HepG2 (cell line): ENCODE results near the gene TMEM11. TPM values are rescaled to one million over a fixed set of nuclear protein-coding genes. Genes with fewer than 3 reads are reported as not detected.

ENCODE experiments used
- ATAC-seq: fragments of 200-7000 bp; cut with Tn5 transposase; 3 replicates; pipeline ENCODE4 v1.9.1; 2020; ENCODE audit warnings: mild to moderate bottlenecking, moderate library complexity
- BruUV-seq: library from RNA; stranded (reverse); fragments of 400-500 nt; replicated peaks from 2 replicates; lab custom pipeline; 2021; lab: Mats Ljungman, UMichigan
- CTCF ChIA-PET: fragments of 300-600 bp; formaldehyde crosslinking; extraction: SDS; loops from one replicate; lab custom pipeline; 2021; ENCODE audit warnings: low total read pairs, inconsistent platforms, low intra/inter-chr PET ratio; lab: Yijun Ruan, JAX
- POLR2A ChIA-PET: fragments of 350-600 bp; sonication (Branson Sonifier 250); formaldehyde crosslinking; loops from one replicate; lab custom pipeline; 2020; ENCODE audit warnings: antibody characterized with exemption, inconsistent platforms; lab: Yijun Ruan, JAX
- DNase-seq: peaks from one replicate; pipeline ENCODE4 v3.0.0-alpha.2; 2015; ENCODE audit warnings: low spot score
- FAIRE-seq: peaks from 3 replicates; lab custom pipeline; 2011; peaks lifted over from hg19 to GRCh38; lab: Jason Lieb, UNC
- H2AFZ ChIP-seq: one replicate; pipeline ENCODE4 v1.6.1; 2011; ENCODE audit warnings: low read length, inconsistent platforms
- H3K27ac ChIP-seq: fragments of 300-600 bp; 3 replicates; pipeline ENCODE4 v1.8.0; 2011; ENCODE audit warnings: mixed run types, mild to moderate bottlenecking, mixed read lengths, low read length, inconsistent platforms; ENCODE audit not compliant: insufficient read depth; ENCODE audit errors: extremely low read length
- H3K27me3 ChIP-seq, 2 experiments: fragments of 200-600 bp in 1 of 2; 2 replicates in 1 of 2; 3 replicates in 1 of 2; pipeline versions ENCODE4 v1.6.0 to v1.8.0; 2011; ENCODE audit warnings: low read length in 2 of 2, mild to moderate bottlenecking in 2 of 2, moderate library complexity in 2 of 2, inconsistent platforms in 1 of 2; ENCODE audit not compliant: insufficient read depth in 2 of 2, control insufficient read depth in 1 of 2
- H3K36me3 ChIP-seq, 2 experiments: fragments of 200-600 bp in 1 of 2; replicated peaks in 1 of 2; 2 replicates in 1 of 2; 3 replicates in 1 of 2; pipeline versions ENCODE4 v1.5.1 to v1.8.0; 2011; ENCODE audit warnings: low read length in 2 of 2, inconsistent platforms in 1 of 2; ENCODE audit not compliant: insufficient read depth in 2 of 2, control insufficient read depth in 1 of 2
- H3K4me1 ChIP-seq: 2 replicates; pipeline ENCODE4 v1.5.1; 2012; ENCODE audit warnings: low read length, inconsistent platforms; ENCODE audit not compliant: insufficient read depth
- H3K4me2 ChIP-seq: 2 replicates; pipeline ENCODE4 v1.6.0; 2011; ENCODE audit warnings: low read depth, low read length, inconsistent platforms
- H3K4me3 ChIP-seq, 3 experiments: fragments of 200-600 bp in 1 of 3; sonication (generic), shearing (Covaris generic) in 1 of 3; replicated peaks in 1 of 3; 2 replicates each; pipeline ENCODE4 v1.5.1; 2011 to 2016; ENCODE audit warnings: low read length in 3 of 3, inconsistent platforms in 2 of 3, low read depth in 2 of 3, mild to moderate bottlenecking in 2 of 3, control low read depth in 1 of 3, mixed read lengths in 1 of 3; ENCODE audit not compliant: insufficient read depth in 1 of 3
- H3K79me2 ChIP-seq: one replicate; pipeline ENCODE4 v1.6.1; 2011; ENCODE audit warnings: low read length, inconsistent platforms; ENCODE audit not compliant: insufficient read depth
- H3K9ac ChIP-seq: 2 replicates; pipeline ENCODE4 v1.6.0; 2011; ENCODE audit warnings: mild to moderate bottlenecking, low read depth, low read length, inconsistent platforms; ENCODE audit not compliant: insufficient read depth
- H3K9me3 ChIP-seq: 2 replicates; pipeline ENCODE4 v1.5.1; 2012; ENCODE audit warnings: mild to moderate bottlenecking, low read length
- H4K20me1 ChIP-seq: 2 replicates; pipeline ENCODE4 v1.6.0; 2011; ENCODE audit warnings: inconsistent platforms, mild to moderate bottlenecking, low read length, moderate library complexity; ENCODE audit not compliant: insufficient read depth
- ARID2 ChIP-seq: sonication (generic); formaldehyde crosslinking; IDR thresholded peaks from 2 replicates; pipeline ENCODE4 v1.8.1; 2022; ENCODE audit warnings: mild to moderate bottlenecking, missing genetic modification reagents, borderline replicate concordance
- ATF1 ChIP-seq: IDR thresholded peaks from 2 replicates; pipeline ENCODE4 v1.6.1; 2016; ENCODE audit warnings: mild to moderate bottlenecking, control low read depth
- DBP ChIP-seq: sonication (generic); formaldehyde crosslinking; IDR thresholded peaks from 2 replicates; pipeline ENCODE4 v1.4.0; 2020; ENCODE audit warnings: missing genetic modification reagents; ENCODE audit errors: not compliant biosample characterization
- FOXK2 ChIP-seq: fragments of 450-650 bp; IDR thresholded peaks from 2 replicates; pipeline ENCODE4 v1.6.1; 2016
- MIER3 ChIP-seq: IDR thresholded peaks from 2 replicates; pipeline ENCODE4 v1.6.1; 2016; ENCODE audit warnings: missing compliant biosample characterization, borderline replicate concordance
- NFIC ChIP-seq: IDR thresholded peaks from 2 replicates; pipeline ENCODE4 v1.6.1; 2012; ENCODE audit warnings: mild to moderate bottlenecking, low read length, inconsistent platforms
- SNAI1 ChIP-seq: sonication (generic); formaldehyde crosslinking; IDR thresholded peaks from 2 replicates; pipeline ENCODE4 v1.5.0; 2020; ENCODE audit warnings: mild to moderate bottlenecking, missing genetic modification reagents, borderline replicate concordance
- TRIM22 ChIP-seq: fragments of 450-650 bp; IDR thresholded peaks from 2 replicates; pipeline ENCODE4 v1.6.1; 2017
- TRIM24 ChIP-seq: sonication (generic); formaldehyde crosslinking; IDR thresholded peaks from 2 replicates; pipeline ENCODE4 v1.8.0; 2022; ENCODE audit warnings: mild to moderate bottlenecking, missing genetic modification reagents
- ZNF160 ChIP-seq: sonication (generic); formaldehyde crosslinking; IDR thresholded peaks from 2 replicates; pipeline ENCODE4 v1.8.0; 2022; ENCODE audit warnings: mild to moderate bottlenecking, inconsistent platforms, missing genetic modification reagents
- ZNF343 ChIP-seq: sonication (generic); formaldehyde crosslinking; IDR thresholded peaks from 2 replicates; pipeline ENCODE4 v1.4.0; 2020; ENCODE audit warnings: mild to moderate bottlenecking, missing genetic modification reagents
- ZNF567 ChIP-seq: sonication (generic); formaldehyde crosslinking; IDR thresholded peaks from 2 replicates; pipeline ENCODE4 v1.8.1; 2023; ENCODE audit warnings: mild to moderate bottlenecking, missing genetic modification reagents, borderline replicate concordance
- ZNF761 ChIP-seq: sonication (generic); formaldehyde crosslinking; conservative IDR thresholded peaks from 2 replicates; pipeline ENCODE4 v1.4.0; 2020; ENCODE audit warnings: mild to moderate bottlenecking, missing genetic modification reagents
- ZNF879 ChIP-seq: sonication (generic); formaldehyde crosslinking; IDR thresholded peaks from 2 replicates; pipeline ENCODE4 v1.8.1; 2023; ENCODE audit warnings: missing genetic modification reagents
- ZSCAN22 ChIP-seq: sonication (generic); formaldehyde crosslinking; IDR thresholded peaks from 2 replicates; pipeline ENCODE4 v1.4.0; 2020; ENCODE audit warnings: mild to moderate bottlenecking, missing genetic modification reagents
- WGBS: methylation state at CpG from one replicate; pipeline ENCODE4 v1.1.6; 2017; ENCODE audit warnings: low lambda C conversion rate; 5-methylcytosine and 5-hydroxymethylcytosine counted together
- in situ Hi-C: cut with HindIII; loops from 2 replicates; pipeline ENCODE4 v1.10.0; 2017; ENCODE audit warnings: low pct_unique_long_range_greater_than_20kb; ENCODE audit not compliant: extremely low pct_ligation_motif_present
- intact Hi-C: fragments of 100-400 bp; cut with micrococcal nuclease; formaldehyde crosslinking; loops from one replicate; pipeline ENCODE4 v1.10.0; 2022; ENCODE audit not compliant: unreplicated experiment
- polyA plus RNA-seq, 8 experiments: library from polyadenylated mRNA; depleted of rRNA in 3 of 8; stranded (reverse) in 7 of 8; unstranded in 1 of 8; fragments of >200 nt; fragmentation: Illumina TruSeq in 4 of 8; extraction: Trizol in 4 of 8; gene quantifications; 2 replicates each; pipeline versions ENCODE4 v1.2.1 to v1.2.3, GENCODE V29; 2011 to 2016; ENCODE audit warnings: low read depth in 4 of 8, missing spikeins in 1 of 8, mixed read lengths in 1 of 8; ENCODE audit not compliant: insufficient read depth in 1 of 8
- total RNA-seq, 5 experiments: library from RNA; depleted of rRNA; stranded (reverse); fragments of >200 nt; fragmentation: Illumina TruSeq; extraction: Trizol; gene quantifications; 2 replicates each; pipeline ENCODE4 v1.2.3, GENCODE V29; 2016; ENCODE audit warnings: low read depth in 1 of 5
- TF ChIP-seq, protein P1 (sequence below): sonication (generic); formaldehyde crosslinking; IDR thresholded peaks from 2 replicates; pipeline ENCODE4 v1.9.0; 2021; ENCODE audit warnings: missing genetic modification reagents, borderline replicate concordance
- TF ChIP-seq, protein P2 (sequence below): sonication (generic); formaldehyde crosslinking; IDR thresholded peaks from 2 replicates; pipeline ENCODE4 v1.4.0; 2020; ENCODE audit warnings: missing genetic modification reagents, borderline replicate concordance

Gene TMEM11
- total and polyA plus RNA-seq, 2 of the 13 experiments (the other 11 are each of a cell fraction or from before 2014, with no cell fraction given) = 18.7 to 35.0 TPM

DNA sequence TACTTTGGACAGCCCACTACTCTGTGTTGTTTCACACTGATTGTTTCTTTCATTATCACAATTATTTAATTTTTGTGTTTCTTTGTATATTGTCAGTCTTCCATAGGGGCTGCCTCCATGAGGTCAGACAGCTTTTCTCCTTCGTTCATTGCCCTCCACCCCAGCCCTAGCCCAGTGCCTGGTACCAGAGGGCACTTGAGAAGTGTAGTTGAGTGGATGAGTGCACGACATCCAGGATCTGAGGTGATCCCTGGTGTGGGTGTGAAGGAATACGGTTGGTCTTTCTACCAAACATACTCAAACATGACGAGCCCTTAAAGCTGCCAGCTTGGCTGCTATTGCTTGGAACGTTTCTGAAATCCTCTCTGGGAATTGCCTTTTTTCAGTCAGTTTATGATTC lies 49.3 kb downstream of the TMEM11 start (continued):
- TF ChIP-seq, protein P1, sequence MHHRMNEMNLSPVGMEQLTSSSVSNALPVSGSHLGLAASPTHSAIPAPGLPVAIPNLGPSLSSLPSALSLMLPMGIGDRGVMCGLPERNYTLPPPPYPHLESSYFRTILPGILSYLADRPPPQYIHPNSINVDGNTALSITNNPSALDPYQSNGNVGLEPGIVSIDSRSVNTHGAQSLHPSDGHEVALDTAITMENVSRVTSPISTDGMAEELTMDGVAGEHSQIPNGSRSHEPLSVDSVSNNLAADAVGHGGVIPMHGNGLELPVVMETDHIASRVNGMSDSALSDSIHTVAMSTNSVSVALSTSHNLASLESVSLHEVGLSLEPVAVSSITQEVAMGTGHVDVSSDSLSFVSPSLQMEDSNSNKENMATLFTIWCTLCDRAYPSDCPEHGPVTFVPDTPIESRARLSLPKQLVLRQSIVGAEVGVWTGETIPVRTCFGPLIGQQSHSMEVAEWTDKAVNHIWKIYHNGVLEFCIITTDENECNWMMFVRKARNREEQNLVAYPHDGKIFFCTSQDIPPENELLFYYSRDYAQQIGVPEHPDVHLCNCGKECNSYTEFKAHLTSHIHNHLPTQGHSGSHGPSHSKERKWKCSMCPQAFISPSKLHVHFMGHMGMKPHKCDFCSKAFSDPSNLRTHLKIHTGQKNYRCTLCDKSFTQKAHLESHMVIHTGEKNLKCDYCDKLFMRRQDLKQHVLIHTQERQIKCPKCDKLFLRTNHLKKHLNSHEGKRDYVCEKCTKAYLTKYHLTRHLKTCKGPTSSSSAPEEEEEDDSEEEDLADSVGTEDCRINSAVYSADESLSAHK (CRISPR knock-in tag) = no peak
- TF ChIP-seq TRIM24 (CRISPR knock-in tag) (no peak), ARID2 (CRISPR knock-in tag) (no peak), NFIC (no peak), ZNF761 (CRISPR knock-in tag) (no peak), MIER3 (CRISPR knock-in tag) (no peak)
- TF ChIP-seq, protein P2, sequence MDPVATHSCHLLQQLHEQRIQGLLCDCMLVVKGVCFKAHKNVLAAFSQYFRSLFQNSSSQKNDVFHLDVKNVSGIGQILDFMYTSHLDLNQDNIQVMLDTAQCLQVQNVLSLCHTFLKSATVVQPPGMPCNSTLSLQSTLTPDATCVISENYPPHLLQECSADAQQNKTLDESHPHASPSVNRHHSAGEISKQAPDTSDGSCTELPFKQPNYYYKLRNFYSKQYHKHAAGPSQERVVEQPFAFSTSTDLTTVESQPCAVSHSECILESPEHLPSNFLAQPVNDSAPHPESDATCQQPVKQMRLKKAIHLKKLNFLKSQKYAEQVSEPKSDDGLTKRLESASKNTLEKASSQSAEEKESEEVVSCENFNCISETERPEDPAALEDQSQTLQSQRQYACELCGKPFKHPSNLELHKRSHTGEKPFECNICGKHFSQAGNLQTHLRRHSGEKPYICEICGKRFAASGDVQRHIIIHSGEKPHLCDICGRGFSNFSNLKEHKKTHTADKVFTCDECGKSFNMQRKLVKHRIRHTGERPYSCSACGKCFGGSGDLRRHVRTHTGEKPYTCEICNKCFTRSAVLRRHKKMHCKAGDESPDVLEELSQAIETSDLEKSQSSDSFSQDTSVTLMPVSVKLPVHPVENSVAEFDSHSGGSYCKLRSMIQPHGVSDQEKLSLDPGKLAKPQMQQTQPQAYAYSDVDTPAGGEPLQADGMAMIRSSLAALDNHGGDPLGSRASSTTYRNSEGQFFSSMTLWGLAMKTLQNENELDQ (CRISPR knock-in tag) = no peak

DNA sequence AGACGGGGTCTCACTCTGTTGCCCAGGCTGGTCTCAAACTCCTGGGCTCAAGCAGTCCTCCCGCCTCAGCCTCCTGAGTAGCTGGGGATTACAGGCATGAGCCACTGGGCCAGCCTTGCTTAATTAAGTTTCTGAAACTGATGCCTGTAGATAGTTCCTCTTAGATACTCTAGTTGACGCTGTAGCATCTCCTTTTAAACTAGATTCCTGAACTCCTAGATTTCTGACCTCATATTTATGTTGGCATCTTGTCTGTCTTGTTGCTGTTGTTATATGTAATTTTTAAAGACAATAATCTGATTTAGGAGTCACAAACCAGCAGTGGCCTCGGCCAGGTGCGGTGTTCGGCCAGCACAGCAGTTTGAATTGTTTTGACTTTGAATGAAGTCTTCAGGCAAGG lies 49.7 kb downstream of the TMEM11 start:
- Histone ChIP-seq H4K20me1 (no peaks in the 10 kb centered on the region; the same call in 1 of the 2 replicates), H3K27ac (no peak overlapping the region), H3K9ac (no peak overlapping the region), H3K4me1 (peaks cover 24% of the 10 kb centered on the region), H3K4me2 (no peak overlapping the region), H3K27me3 (no peaks in the 10 kb centered on the region), H2AFZ (no peak overlapping the region), H3K9me3 (no peaks in the 10 kb centered on the region), H3K4me3 (no peak overlapping the region), H3K79me2 (no peaks in the 10 kb centered on the region), H3K36me3 (no peaks in the 10 kb centered on the region; a peak in 1 of 5 replicates)
- in situ Hi-C loops = no loop called here
- DNase-seq (no peak), ATAC-seq (no peak), FAIRE-seq (no peak)
- CTCF ChIA-PET = no interaction called here
- intact Hi-C loops = no loop called here
- BruUV-seq = no TSS peak
- WGBS = 98% methylated on average over 6 of the region's 6 CpGs
- POLR2A ChIA-PET = no interaction called here
- TF ChIP-seq ZSCAN22 (CRISPR knock-in tag) = no peak
- no peak for TF ChIP-seq FOXK2
- no peak for TF ChIP-seq SNAI1 (CRISPR knock-in tag)
- TF ChIP-seq TRIM22 = no peak
- no peak for TF ChIP-seq ZNF879 (CRISPR knock-in tag)
- no peak for TF ChIP-seq ATF1 (CRISPR knock-in tag)
- TF ChIP-seq ZNF567 (CRISPR knock-in tag) = no peak
- no peak for TF ChIP-seq ZNF160
- TF ChIP-seq DBP (CRISPR knock-in tag) = no peak
- TF ChIP-seq ZNF343 (CRISPR knock-in tag) = no peak
